Right hindlimb (tissue), 1 donor: ENCODE measurements around the gene DLG1.
A peak's percentile ranks its signal among the peaks of the same experiment; 100 is the strongest.

ENCODE experiments used
- DNase-seq: peaks from one replicate; pipeline ENCODE4 v3.0.0-alpha.2; 2018

DLG1 gene

DNA sequence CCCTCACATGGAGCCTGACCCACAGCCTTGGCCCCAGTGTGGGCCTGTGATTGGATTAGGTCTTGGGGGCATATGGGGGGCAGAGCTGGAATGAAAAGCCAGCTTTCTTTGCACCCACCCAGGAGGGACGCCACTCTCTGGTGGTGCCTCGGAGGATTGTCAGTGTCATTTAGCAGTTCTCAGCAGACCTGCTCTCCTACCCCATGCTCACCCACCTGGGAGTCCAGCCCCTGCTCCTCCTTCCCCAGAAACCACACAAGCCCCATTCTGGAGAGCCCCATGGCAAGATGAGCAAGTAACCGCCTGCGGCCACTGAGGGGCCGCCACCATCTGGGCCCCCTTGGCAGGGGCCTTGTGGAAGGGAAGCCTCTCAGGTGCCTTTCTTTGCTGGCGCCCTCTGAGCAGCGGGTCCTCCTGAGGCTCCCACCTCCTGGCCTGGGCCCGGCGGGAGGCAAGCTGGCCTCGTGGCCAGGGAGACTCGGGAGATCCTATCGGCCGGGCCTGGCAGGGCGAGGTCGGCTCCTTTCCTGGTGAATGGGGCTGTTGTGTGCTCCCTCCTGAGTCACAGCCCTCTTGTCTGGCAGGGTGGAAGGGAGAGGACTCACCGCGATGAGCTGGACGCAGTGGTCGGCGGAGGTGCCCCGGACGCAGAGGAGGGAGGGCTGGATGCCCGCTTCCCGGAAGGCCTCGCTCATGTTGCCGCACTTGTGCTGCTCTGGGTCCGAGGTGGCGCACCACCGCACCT lies 271.1 kb downstream of the DLG1 start:
- DNase-seq, result no peak

DNA sequence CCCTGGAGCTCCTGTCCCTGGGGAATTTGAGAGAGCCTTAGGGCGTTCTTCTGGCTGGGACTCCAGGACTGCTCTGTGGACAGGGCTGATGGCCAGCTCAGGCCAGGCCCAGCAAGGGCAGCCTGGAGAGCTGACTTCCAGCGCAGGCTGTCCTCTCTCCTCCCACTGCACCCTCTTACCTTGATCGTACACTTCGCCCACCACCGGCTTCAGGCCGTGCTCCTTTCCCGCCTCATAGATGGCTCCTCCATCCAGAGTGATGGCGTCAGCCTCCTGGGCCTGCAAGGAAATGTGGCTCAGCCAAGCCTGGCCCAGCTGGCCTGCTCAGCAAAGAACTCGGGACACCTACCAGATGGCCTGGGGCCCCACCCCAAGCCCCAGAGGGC lies 271.9 kb downstream of the DLG1 start:
- no peak for DNase-seq

DNA sequence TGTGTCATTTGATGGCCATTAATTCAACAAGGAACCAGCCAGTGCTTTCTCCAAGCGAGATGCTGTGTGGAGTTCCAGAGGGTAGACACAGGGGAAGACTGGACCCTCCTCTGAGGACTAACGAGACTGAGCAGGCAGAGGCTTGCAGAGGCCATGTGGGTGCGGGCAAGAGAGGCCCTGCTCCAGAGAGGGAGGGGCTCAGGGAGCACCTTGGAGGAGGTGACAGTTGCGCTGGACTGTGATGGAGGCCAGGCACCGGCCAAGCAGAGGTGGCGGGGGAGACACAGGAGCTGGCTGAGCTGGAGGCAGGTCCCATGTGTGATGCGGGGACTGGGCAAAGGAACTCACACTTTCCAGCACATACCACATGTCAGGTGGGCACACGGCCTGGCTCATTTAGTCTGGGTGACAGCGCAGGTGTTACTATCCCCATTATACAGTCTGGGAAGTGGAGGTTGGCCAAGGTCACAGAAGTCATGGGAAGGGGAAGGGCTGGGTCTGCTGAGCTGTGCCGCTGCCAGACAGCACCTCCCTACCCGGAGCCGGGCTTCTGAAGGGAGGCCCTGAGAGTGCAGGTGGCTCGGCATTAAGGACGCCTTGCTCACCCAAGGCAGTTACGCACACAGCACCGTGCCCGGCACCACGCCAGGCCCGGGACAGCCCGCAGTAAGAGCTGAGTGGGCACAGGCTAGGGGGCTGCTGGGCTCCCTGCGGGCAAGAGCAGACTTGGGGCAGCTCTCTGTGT lies 272.5 kb downstream of the DLG1 start:
- no peak for DNase-seq

DNA sequence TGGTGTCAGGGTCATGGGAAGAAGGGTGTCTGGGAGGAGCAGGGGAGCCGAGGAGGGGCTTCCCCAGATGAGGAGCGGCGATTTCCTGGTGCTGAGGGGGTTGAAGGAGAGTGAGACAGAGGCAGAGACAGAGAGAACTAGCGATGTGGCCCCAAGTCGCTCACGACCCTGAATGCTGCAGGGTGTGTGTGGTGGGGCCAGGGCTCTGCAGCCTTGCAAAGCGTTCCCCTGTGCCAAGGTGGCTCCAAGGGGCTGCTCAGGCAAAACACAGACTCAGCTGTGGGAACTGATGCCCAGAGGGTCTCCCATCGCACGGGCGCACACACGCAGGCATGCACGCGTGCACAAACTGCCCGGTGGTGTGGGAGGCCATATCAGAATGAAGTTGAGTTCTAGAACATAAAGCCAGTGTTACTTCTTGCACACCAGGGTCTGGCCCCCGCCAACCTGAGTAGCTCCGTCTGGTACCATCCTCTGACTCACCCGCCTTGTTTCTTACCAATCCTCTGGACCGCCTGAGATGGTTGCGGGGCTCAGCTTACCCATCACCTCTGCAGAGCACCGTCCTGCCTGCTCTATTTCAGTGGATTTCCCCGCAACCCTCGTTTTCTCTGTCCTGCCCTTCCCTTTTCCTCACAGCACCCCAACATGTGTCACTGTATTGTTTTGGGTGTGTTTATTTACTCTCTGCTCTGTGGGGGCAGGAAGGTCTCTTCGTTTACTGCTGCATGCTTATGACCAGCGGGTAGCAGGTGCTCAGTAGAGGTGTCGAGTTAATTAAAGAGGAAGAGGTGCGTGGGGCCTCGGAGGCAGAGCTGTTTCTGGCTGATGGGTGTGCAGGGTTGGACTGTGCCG lies 273.3 kb downstream of the DLG1 start:
- DNase-seq, result no peak

DNA sequence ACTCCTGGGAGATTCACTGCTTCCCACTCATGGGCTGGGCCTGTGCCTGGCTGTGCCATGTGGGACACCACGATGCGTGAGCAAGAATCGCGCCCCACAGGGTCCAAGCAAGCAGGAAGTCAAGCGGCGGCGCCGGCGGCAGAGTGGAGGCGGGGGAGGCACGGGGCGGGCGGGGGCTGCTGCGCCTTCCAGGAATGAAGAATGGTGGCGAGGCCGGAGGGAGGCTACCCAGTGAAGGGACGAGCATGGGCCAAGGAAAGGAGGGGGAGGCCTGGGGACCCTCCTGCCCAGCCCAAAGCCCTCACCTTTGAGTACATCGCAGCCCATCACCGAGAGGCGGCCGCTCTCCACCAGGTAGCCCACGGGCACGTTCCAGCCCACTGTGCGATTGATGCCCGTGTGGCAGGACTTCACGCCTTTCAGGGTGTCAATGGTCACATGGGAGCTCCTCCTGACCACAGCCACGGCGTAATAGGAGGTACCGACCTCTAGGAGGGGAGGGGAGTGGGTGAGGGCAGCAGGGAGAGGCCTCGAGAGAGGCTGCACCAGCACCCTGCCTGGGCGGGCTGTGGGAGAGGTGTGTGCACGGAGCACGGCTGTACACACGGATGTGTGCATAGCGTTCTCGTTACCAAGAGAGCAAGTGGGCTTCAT lies 274.3 kb downstream of the DLG1 start:
- DNase-seq, result peak; percentile 15

DNA sequence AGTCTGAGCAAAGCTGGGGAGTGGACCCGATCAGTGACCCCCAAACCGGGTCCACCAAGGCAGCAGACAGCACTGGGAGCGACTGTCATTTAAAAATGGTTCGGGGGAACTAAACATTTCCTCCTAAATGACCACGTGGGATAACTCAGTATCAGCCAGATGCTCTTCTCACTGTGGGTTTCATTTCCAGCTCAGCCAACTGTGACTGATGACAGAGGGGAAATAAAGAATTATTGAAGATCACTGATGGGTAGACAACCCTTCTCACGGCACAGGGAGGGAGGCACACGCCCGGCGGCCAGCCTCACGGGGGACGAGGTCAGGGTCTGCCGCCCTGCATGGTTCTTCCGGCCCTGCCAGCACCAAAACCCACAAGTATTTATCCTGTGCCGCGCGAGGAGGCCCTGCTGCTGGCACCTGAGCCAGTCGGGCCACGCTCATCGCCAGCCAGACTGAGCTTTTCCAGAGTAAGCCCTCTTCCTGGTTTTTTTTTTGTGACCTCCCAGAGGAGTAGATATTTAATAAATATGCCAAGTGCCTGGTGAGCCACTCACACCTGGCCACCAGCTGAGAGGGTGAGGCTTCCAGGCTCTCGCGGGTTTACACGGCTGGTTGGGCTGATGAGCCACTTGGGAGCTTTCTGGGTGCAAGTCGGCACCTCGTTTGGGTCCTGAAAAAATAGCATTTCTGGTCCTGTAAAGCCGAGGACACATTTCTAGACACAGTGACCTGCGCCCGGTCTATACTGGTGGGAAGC lies 275.0 kb downstream of the DLG1 start:
- no peak for DNase-seq

DNA sequence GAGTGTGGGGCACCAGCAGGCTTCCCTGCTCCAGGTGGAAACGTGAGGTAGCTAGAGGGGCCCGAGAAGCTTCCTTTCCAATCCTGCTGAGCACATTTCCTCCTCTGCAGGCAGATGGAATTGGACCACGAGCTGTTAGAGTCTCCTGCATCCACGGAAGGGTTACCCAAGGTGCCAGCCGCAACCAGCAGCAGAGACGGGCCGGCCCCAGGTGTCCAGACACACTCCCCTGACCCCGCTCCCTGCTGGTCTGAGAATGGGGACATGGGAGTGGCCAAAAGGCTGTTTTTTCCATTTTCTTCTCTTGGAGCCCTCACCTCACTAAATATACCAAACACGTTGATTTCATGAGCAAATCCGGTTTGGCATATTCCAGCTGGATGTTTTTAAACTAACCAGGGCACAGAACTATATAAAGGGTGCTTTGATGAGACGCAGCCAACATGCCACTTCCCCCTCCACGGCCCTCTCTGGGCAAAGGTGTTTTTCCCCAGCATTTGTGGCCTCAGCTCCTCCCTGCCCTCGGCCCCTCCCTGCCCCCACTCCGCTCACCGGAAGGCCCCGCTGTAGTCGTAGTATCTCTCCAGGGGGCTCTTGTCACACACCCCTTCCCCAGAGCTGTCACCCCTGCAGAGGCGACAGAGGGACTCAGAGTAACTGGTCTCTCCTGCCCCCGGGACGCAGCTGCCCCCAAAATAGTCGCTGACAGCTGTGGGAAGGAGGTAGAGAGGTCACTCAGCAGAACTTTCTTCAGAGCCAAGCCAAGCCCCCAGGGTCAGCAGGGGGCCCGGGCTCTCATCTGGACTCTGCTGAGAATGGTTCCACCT lies 275.8 kb downstream of the DLG1 start:
- no peak for DNase-seq

DNA sequence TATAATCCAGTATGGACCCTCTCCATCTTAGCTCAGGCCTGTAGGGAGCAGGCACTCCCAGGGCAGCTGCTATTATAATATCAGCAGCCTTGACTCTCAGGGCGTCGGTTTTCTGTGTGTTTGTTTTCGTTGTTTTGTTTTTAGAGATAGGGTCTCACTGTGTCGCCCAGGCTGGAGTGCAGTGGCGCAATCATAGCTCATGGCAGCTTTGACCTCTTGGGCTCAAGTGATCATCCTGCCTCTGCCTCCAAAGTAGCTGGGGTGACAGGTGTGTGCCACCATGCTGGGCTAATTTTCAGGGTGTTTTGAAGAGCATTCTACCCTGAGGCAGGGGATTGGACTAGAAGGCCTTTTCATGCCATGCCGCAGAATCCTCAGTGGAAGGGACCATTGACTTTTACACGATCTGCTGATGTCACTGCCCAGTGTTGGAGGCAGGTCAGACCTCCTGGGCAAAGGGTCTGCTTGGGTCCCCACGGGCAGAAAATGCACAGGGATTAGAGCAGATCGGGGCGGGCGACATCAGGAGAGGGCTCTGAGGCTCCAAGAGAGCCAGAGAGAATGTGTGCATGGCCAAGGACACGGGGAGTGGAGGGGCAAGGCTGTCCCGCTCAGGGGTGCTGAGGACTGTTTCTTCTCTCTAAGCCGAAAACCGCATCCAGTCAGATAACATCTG lies 276.5 kb downstream of the DLG1 start:
- no peak for DNase-seq

DNA sequence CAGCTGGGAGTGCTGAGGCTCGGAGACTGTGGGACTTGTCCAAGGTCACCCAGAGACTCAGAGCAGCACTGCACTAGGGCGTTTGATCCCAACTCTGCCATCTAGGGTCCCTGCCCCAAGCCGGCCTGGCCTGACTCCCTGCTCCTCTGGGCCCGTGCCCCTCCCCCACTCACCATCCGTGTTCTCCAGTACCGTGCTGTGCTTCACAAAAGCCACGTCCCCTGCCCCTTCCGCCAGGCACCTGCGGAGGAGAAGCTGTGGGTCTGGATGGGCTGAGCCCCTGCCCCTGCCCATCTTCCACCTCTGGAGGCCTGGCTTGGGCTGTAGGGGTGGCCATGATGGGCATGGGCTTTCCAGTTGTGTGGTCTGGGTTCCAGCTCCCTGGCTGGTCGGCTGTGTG lies 277.2 kb downstream of the DLG1 start:
- no peak for DNase-seq

DNA sequence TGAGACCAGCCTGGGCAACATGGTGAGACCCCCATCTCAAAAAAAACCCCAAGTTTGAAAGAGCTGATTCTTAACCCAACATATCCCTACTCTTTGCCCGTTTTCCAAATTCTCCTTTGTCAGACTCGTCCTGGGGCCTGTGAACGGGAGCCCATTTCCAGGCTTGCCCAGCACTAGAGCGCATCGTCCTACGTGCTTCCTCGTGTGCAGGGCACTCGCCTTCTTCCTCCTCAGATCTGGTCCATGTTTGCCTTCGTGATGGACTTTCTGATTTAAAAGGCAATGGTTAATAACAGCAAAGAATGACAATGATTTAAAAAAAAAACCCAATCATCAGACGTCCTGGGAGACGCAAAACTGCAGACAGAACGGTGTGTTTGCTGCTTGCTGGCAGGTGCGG lies 278.9 kb downstream of the DLG1 start:
- DNase-seq, result no peak

DNA sequence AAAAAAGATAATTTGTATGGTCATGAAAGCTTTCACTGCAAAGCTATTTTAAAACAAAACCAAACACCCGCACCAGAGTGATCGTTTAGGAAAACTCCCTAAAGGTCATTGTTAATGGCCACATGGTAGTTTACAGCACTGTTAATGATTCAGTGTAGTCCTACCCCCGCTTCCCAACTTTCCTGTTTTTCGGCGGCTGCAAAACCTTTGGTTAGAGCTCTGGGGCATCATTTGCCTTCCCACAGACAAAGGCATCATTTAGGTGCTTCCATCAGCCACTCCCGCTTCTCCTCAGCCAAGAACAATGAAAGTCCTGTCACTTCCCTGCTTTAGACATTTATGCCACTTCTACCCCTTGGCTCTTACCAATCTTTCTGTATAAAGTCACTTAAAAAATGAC lies 279.4 kb downstream of the DLG1 start:
- no peak for DNase-seq

DNA sequence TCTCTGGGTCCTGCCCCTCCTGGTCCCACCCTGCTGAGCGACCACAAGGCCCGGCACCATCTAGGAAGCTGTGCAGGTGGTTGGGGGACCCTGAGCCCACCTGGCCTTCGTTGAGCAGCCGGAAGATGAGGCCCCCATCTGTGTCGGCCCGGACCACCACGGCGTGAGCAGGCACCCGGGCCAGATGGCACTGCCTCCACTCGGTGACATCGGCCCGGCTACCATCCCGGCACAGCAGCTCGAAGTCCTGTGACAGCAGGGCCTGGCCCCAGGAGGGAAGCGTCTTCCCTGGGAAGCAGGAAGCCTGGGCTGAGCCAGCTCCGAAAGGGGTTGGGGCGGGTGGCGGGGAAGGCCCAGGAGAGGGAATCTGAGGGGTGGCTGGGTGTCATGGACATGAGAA lies 281.4 kb downstream of the DLG1 start:
- peak; percentile 15 for DNase-seq

DNA sequence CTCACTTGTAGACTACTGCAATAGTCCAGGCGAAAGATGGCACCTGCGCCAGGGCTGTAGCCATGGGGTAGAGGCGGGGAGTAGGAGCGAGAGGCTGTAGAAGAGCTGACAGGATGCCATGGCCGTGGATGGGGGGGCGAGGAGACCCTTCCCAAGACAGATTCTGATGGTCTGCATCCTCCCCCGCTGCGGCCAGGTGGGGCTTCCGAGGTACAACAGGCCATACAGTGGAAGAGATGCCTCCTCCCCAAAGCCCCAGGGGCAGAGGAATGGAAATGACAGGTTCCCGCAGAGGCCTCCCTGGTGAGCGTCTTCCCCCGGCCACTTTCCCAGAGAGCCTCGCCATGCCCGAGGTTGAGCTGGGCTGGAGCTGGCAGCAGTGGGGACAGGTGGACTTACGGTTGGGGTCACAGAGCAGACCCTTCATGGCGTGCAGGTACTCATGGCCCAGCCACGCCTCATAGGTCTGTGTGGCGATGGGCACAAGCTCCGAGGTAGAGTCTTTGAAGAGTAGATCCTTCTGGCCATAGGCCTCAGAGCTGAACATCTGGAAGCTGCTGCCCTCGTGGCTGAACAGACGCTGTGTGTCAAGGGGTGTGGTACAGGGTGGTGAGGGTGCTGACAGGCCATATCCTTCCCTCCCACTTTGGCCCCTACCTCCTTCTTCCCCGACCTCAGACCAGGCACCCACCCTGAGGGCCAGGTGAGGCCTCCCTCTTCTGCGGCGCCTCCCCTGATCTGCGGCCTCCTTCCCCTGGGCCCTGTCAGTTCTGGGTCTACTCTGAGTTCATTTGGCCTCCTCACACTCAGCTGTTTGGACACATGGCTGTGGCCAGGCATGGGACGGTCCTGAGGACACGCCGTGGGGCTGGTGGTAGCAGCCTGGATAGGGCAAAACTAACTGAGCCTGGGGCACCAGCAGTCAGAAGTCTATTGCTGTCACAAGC lies 282.3 kb downstream of the DLG1 start:
- peak; percentile 20 for DNase-seq

DNA sequence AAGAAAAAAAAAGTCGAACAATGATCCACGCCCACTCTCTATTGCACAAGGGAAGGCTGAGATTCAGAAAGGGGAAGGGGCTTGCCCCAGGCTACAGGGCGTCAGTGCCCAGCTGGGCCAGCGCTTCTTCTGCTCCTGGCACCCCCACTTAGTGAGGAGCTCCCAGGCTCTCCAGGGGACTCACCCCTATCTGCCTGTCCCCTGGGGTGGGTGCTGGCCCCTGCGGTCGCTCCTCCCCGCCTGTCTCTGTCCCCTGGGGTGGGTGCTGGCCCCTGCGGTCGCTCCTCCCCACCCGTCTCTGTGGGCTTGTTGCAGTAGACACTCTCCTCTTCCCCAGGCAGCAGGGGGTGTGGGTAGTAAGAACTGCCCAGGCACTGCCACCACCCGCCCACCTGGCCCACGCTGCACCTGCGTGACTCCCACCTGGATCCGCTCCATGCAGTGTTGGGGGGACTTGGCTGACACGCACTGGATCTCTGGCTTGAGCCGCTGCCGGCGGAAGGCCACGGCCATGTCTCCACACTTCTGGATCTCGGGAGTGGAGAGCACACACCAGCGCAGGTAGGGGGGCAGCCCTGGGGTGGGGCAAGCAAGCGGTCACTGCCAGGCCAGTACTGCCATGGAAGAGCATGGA lies 283.4 kb downstream of the DLG1 start:
- DNase-seq, result peak; percentile 20

DNA sequence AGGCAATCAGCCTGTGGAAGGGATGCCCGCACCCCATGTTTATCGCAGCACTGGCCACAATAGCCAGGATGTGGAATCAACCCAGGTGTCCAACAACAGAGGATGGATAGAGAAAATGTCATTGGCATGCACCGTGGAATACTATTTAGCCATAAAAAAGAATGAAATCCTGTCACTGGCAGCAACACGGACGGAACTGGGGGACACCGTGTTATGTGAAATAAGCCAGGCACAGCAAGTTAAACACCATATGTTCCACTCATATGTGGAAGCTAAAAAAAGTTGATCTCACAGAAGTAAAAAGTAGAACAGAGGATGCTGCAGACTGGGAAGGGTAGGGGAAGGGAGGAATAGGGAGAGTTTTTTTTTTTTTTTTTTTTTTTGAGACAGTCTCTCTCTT lies 284.4 kb downstream of the DLG1 start:
- no peak for DNase-seq

DNA sequence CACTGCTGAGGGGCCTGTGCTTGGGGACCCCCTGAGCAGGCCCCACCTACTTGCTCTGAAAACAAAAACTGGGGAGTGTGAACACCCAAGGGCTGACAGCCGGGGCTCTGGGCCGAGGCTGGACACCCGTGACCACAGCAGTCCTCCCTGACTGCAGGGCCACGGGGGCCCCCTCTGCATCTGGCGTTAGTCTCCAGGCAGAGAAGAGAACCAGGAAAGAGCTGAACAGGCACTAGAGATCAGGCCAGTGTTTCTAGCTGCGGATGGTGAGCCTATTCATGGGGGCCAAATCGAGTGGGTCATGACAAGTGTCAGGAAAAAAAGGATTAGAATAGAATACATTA lies 285.9 kb downstream of the DLG1 start:
- no peak for DNase-seq

DNA sequence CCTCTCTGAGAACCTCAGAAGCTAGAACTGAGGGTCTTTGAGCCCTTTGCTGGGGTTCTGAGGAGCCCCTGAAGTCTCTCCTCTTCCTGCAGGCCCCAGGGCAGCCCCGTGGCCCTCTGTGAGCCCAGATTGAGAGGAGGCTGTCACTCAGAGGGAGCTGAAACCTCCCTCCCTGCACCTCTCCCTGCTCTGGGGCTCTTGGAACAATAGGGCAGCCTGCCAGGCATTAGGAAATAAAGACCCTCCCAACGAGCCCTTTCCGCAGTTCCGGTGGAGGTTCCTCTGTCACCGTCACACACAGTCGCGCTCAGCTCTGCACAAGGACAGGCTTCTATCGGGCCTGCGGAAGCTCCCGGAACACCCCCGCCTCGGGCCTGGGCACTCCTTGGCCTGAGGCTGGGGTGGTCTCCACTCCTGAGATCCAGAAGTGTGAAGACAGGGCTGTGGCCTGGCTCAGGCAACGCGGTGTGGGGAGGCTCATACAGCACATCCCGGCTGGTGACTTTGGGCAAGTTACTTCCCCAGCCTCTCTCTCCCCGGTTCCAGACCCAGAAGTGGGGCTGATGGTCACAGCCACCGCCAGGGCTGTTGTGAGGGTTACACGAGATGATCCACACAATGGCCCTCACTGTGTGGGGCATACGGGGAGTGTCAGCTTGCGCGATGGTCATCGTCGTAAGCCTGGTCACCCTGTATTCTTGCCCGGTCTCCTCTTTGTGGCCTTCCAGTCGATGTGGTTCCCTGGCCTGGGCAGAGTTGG lies 286.5 kb downstream of the DLG1 start:
- DNase-seq, result no peak

DNA sequence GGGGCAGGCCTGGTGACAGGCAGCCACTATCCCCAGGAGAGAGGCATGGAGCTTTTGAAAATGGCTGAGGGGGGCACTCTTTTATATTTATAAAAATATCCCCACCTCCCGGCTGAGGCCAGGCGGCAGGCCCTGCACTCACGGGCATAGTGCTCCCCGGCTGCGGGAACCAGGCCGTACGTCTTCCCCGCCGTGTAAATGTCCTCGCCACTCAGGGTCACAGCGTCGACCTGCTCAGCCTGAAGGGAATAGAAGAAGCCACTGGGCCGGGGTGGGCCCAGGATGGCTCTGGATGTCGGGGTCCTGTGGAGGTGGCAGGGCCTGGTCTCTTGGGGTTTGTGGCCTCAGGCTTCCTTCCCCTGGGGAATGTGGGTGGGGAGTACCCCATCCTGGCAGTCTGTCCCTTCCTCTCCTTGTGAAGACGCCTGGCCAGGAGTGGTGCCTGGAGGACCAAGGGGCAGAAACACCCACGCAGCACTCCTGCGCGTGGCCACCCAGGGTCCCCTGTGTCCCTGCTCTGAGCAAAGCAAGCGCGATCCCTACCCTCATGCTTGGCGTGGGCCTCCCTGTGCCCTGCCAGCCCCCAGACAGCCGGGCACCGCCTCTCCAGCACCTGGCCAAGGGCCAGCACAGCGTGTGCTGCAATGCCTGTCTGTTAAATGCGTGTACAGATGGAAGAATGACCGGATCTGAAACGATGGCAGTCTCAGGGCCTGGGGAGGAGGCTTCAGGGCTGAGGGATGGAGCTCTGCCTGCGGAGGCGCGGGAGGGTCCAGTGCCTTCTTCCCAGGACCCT lies 287.7 kb downstream of the DLG1 start:
- no peak for DNase-seq
